HepG2 (cell line): Measurements from ENCODE around the gene OVCA2. TPM values are rescaled to one million over a fixed set of nuclear protein-coding genes. Genes with fewer than 3 reads are reported as not detected.
A peak's percentile ranks its signal among the peaks of the same experiment; 100 is the strongest.

Experiments used
- AFF4 ChIP-seq: sonication (generic); formaldehyde crosslinking; IDR thresholded peaks from 2 replicates; pipeline ENCODE4 v1.4.0; 2020; ENCODE audit warnings: missing genetic modification reagents
- ARID5B ChIP-seq: IDR thresholded peaks from 2 replicates; pipeline ENCODE4 v1.4.0; 2020; ENCODE audit warnings: mild to moderate bottlenecking, missing genetic modification reagents
- ATRX ChIP-seq: sonication (generic); formaldehyde crosslinking; IDR thresholded peaks from 2 replicates; pipeline ENCODE4 v1.4.0; 2020; ENCODE audit warnings: missing genetic modification reagents, borderline replicate concordance
- CBX2 ChIP-seq, 2 experiments: fragments of 200-600 bp in 1 of 2; sonication (generic); formaldehyde crosslinking in 1 of 2; IDR thresholded peaks; 2 replicates each; pipeline versions ENCODE4 v1.7.0 to v1.8.1; 2018 to 2022; ENCODE audit warnings: low read depth in 2 of 2, low read length in 1 of 2, mild to moderate bottlenecking in 1 of 2, missing genetic modification reagents in 1 of 2
- GABPB1 ChIP-seq: IDR thresholded peaks from 2 replicates; pipeline ENCODE4 v1.6.1; 2016; ENCODE audit warnings: mild to moderate bottlenecking, missing genetic modification reagents, moderate library complexity, missing compliant biosample characterization
- PBX2 ChIP-seq: IDR thresholded peaks from 2 replicates; pipeline ENCODE4 v1.6.1; 2016; ENCODE audit warnings: control low read depth
- RAD21 ChIP-seq: fragments of 450-650 bp; formaldehyde crosslinking; IDR thresholded peaks from 2 replicates; pipeline ENCODE4 v1.5.0; 2020; ENCODE audit warnings: mild to moderate bottlenecking
- SIN3A ChIP-seq: IDR thresholded peaks from 2 replicates; pipeline ENCODE4 v1.6.1; 2011; ENCODE audit warnings: low read depth, mild to moderate bottlenecking, control low read depth, low read length, borderline replicate concordance
- TFE3 ChIP-seq: IDR thresholded peaks from 2 replicates; pipeline ENCODE4 v1.6.1; 2016
- THRA ChIP-seq: sonication (generic); formaldehyde crosslinking; IDR thresholded peaks from 2 replicates; pipeline ENCODE4 v1.4.0; 2020; ENCODE audit warnings: missing genetic modification reagents, borderline replicate concordance
- UBTF ChIP-seq: sonication (generic); formaldehyde crosslinking; IDR thresholded peaks from 2 replicates; pipeline ENCODE4 v1.4.0; 2020; ENCODE audit warnings: mild to moderate bottlenecking, missing genetic modification reagents
- XRCC5 ChIP-seq: fragments of 200-400 bp; formaldehyde crosslinking; optimal IDR thresholded peaks from 2 replicates; pipeline ENCODE3; 2017; ENCODE audit warnings: mild to moderate bottlenecking, low read length
- ZNF264 ChIP-seq: sonication (generic); formaldehyde crosslinking; IDR thresholded peaks from 2 replicates; pipeline ENCODE4 v1.4.0; 2020; ENCODE audit warnings: missing genetic modification reagents
- polyA plus RNA-seq, 8 experiments: library from polyadenylated mRNA; depleted of rRNA in 3 of 8; stranded (reverse) in 7 of 8; unstranded in 1 of 8; fragments of >200 nt; fragmentation: Illumina TruSeq in 4 of 8; extraction: Trizol in 4 of 8; gene quantifications; 2 replicates each; pipeline versions ENCODE4 v1.2.1 to v1.2.3, GENCODE V29; 2011 to 2016; ENCODE audit warnings: low read depth in 4 of 8, missing spikeins in 1 of 8, mixed read lengths in 1 of 8; ENCODE audit not compliant: insufficient read depth in 1 of 8
- total RNA-seq, 5 experiments: library from RNA; depleted of rRNA; stranded (reverse); fragments of >200 nt; fragmentation: Illumina TruSeq; extraction: Trizol; gene quantifications; 2 replicates each; pipeline ENCODE4 v1.2.3, GENCODE V29; 2016; ENCODE audit warnings: low read depth in 1 of 5

OVCA2 gene
- total and polyA plus RNA-seq, 2 of the 13 experiments (the other 11 are each of a cell fraction or from before 2014, with no cell fraction given): 23.7 to 28.2 TPM

GRCh38 chr17:1997927-1998742 is 43.7 kb upstream of the OVCA2 start (continued):
- TF ChIP-seq XRCC5 (no peak), SIN3A (peak; percentile 48; the same call in 1 of the 2 replicates), UBTF (CRISPR knock-in tag) (peak; percentile 77), RAD21 (CRISPR knock-in tag) (peak; percentile 62), THRA (CRISPR knock-in tag) (no peak), AFF4 (CRISPR knock-in tag) (no peak), CBX2 (IDR thresholded peaks at IDR 0.05; ENCODE audit: low read depth, low read length) (no peak), CBX2 (CRISPR knock-in tag; IDR thresholded peaks at IDR 0.05; ENCODE audit: low read depth) (no peak), GABPB1 (CRISPR knock-in tag) (peak; percentile 62; the same call in 1 of the 2 replicates), TFE3 (CRISPR knock-in tag) (no peak), ZNF264 (CRISPR knock-in tag) (no peak), PBX2 (CRISPR knock-in tag) (no peak), ATRX (CRISPR knock-in tag) (no peak), ARID5B (CRISPR knock-in tag) (peak; percentile 62)
